BLaER1 (cell line): Measurements from ENCODE around the gene SELENOO.
A peak's percentile ranks its signal among the peaks of the same experiment; 100 is the strongest.

Experiments
- H3K27ac ChIP-seq: shearing (Covaris generic); formaldehyde crosslinking; 2 replicates; pipeline ENCODE4 v1.8.1; 2022
- H3K27me3 ChIP-seq: shearing (Covaris generic); formaldehyde crosslinking; 2 replicates; pipeline ENCODE4 v1.8.1; 2022
- H3K36me3 ChIP-seq: shearing (Covaris generic); formaldehyde crosslinking; 2 replicates; pipeline ENCODE4 v1.8.1; 2022
- H3K4me1 ChIP-seq: shearing (Covaris generic); formaldehyde crosslinking; 2 replicates; pipeline ENCODE4 v1.8.1; 2022
- H3K4me2 ChIP-seq: shearing (Covaris generic); formaldehyde crosslinking; 2 replicates; pipeline ENCODE4 v1.8.1; 2022
- H3K4me3 ChIP-seq: shearing (Covaris generic); formaldehyde crosslinking; 2 replicates; pipeline ENCODE4 v1.8.1; 2022
- H3K9ac ChIP-seq: shearing (Covaris generic); formaldehyde crosslinking; 2 replicates; pipeline ENCODE4 v1.8.1; 2022
- H3K9me3 ChIP-seq: shearing (Covaris generic); formaldehyde crosslinking; 2 replicates; pipeline ENCODE4 v1.8.1; 2022
- H4K20me1 ChIP-seq: shearing (Covaris generic); formaldehyde crosslinking; 2 replicates; pipeline ENCODE4 v1.8.1; 2022
- Cebpa-rat ChIP-seq: shearing (Covaris generic); IDR thresholded peaks from 2 replicates; pipeline ENCODE4 v1.8.1; 2022

Gene SELENOO

GRCh38 chr22:50221410-50222300 is 20.8 kb downstream of the SELENOO start:
- Histone ChIP-seq H3K4me1 (peaks cover 88% of the 10 kb centered on the region), H3K27me3 (no peaks in the 10 kb centered on the region), H3K9ac (peak overlapping the region; percentile 22; the same call in 1 of the 2 replicates), H3K4me2 (peak overlapping the region; percentile 77), H3K9me3 (no peaks in the 10 kb centered on the region), H3K4me3 (peak overlapping the region; percentile 17; the same call in 1 of the 2 replicates), H3K27ac (no peak overlapping the region), H3K36me3 (peaks cover 87% of the 10 kb centered on the region), H4K20me1 (peaks cover 90% of the 10 kb centered on the region)
- TF ChIP-seq Cebpa-rat, result no peak

- H3K9ac ChIP-seq, result peak overlapping the region; percentile 22; the same call in 1 of the 2 replicates
- TF ChIP-seq Cebpa-rat, result no peak
- peak overlapping the region; percentile 77 for H3K4me2 ChIP-seq
- no peaks in the 10 kb centered on the region for H3K27me3 ChIP-seq
- H3K4me1 ChIP-seq, result peaks cover 88% of the 10 kb centered on the region
- H3K27ac ChIP-seq, result no peak overlapping the region
- H4K20me1 ChIP-seq, result peaks cover 90% of the 10 kb centered on the region
- H3K36me3 ChIP-seq, result peaks cover 79% of the 10 kb centered on the region
- H3K9me3 ChIP-seq, result no peaks in the 10 kb centered on the region
- no peak overlapping the region for H3K4me3 ChIP-seq
These were observed 21.7 kb downstream of the SELENOO start for GRCh38 chr22:50222508-50222907.

- Histone ChIP-seq H3K9ac (no peak overlapping the region), H3K4me3 (no peak overlapping the region), H3K4me2 (no peak overlapping the region), H4K20me1 (peaks cover 90% of the 10 kb centered on the region), H3K27me3 (no peaks in the 10 kb centered on the region), H3K9me3 (no peaks in the 10 kb centered on the region), H3K4me1 (peaks cover 88% of the 10 kb centered on the region), H3K36me3 (peaks cover 68% of the 10 kb centered on the region), H3K27ac (no peak overlapping the region)
- no peak for TF ChIP-seq Cebpa-rat
These were observed 23.3 kb downstream of the SELENOO start for GRCh38 chr22:50224071-50224470.

GRCh38 chr22:50225200-50225969 is 24.6 kb downstream of the SELENOO start:
- Histone ChIP-seq H3K9me3 (no peaks in the 10 kb centered on the region), H3K4me2 (peak overlapping the region; percentile 87), H3K27me3 (no peaks in the 10 kb centered on the region), H3K27ac (no peak overlapping the region), H3K36me3 (peaks cover 66% of the 10 kb centered on the region), H4K20me1 (peaks cover 87% of the 10 kb centered on the region), H3K9ac (no peak overlapping the region), H3K4me3 (no peak overlapping the region), H3K4me1 (peaks cover 88% of the 10 kb centered on the region)
- no peak for TF ChIP-seq Cebpa-rat

GRCh38 chr22:50226063-50226874 is 25.5 kb downstream of the SELENOO start:
- H3K4me1 ChIP-seq, result peaks cover 88% of the 10 kb centered on the region

GRCh38 chr22:50226875-50227165 is 26.0 kb downstream of the SELENOO start:
- Histone ChIP-seq H3K4me2 (peak overlapping the region; percentile 87), H4K20me1 (peaks cover 74% of the 10 kb centered on the region), H3K4me3 (peak overlapping the region; percentile 51), H3K27me3 (no peaks in the 10 kb centered on the region), H3K9me3 (no peaks in the 10 kb centered on the region), H3K27ac (peak overlapping the region; percentile 70), H3K4me1 (peaks cover 88% of the 10 kb centered on the region), H3K36me3 (peaks cover 51% of the 10 kb centered on the region), H3K9ac (peak overlapping the region; percentile 20)
- no peak for TF ChIP-seq Cebpa-rat

More at GRCh38 chr22:50226063-50226874, 25.5 kb downstream of the SELENOO start:
- Histone ChIP-seq H4K20me1 (peaks cover 79% of the 10 kb centered on the region), H3K27ac (peak overlapping the region; percentile 70), H3K9me3 (no peaks in the 10 kb centered on the region), H3K36me3 (peaks cover 57% of the 10 kb centered on the region), H3K4me3 (peak overlapping the region; percentile 51), H3K4me2 (peak overlapping the region; percentile 87), H3K27me3 (no peaks in the 10 kb centered on the region), H3K9ac (peak overlapping the region; percentile 20)
- no peak for TF ChIP-seq Cebpa-rat

- H3K36me3 ChIP-seq, result peaks cover 46% of the 10 kb centered on the region
- peak overlapping the region; percentile 51 for H3K4me3 ChIP-seq
- H3K9me3 ChIP-seq, result no peaks in the 10 kb centered on the region
- H3K9ac ChIP-seq, result peak overlapping the region; percentile 20
- H3K4me1 ChIP-seq, result peaks cover 88% of the 10 kb centered on the region
- peak overlapping the region; percentile 87 for H3K4me2 ChIP-seq
- H4K20me1 ChIP-seq, result peaks cover 74% of the 10 kb centered on the region
- peak overlapping the region; percentile 70 for H3K27ac ChIP-seq
- H3K27me3 ChIP-seq, result no peaks in the 10 kb centered on the region
- TF ChIP-seq Cebpa-rat, result no peak
These were observed 26.9 kb downstream of the SELENOO start for GRCh38 chr22:50227579-50228215.

GRCh38 chr22:50228366-50228765 is 27.6 kb downstream of the SELENOO start:
- peaks cover 46% of the 10 kb centered on the region for H3K36me3 ChIP-seq
- no peaks in the 10 kb centered on the region for H3K27me3 ChIP-seq
- H3K4me2 ChIP-seq, result peak overlapping the region; percentile 87
- H3K4me3 ChIP-seq, result no peak overlapping the region
- peaks cover 74% of the 10 kb centered on the region for H4K20me1 ChIP-seq
- no peak for TF ChIP-seq Cebpa-rat
- peak overlapping the region; percentile 50 for H3K9ac ChIP-seq
- H3K4me1 ChIP-seq, result peaks cover 88% of the 10 kb centered on the region
- H3K27ac ChIP-seq, result peak overlapping the region; percentile 70
- H3K9me3 ChIP-seq, result no peaks in the 10 kb centered on the region

GRCh38 chr22:50229370-50229769 is 28.6 kb downstream of the SELENOO start:
- Histone ChIP-seq H4K20me1 (peaks cover 78% of the 10 kb centered on the region), H3K4me2 (peak overlapping the region; percentile 87), H3K4me3 (no peak overlapping the region), H3K9ac (no peak overlapping the region), H3K9me3 (no peaks in the 10 kb centered on the region), H3K4me1 (peaks cover 83% of the 10 kb centered on the region), H3K36me3 (peaks cover 48% of the 10 kb centered on the region), H3K27ac (peak overlapping the region; percentile 70), H3K27me3 (no peaks in the 10 kb centered on the region)
- no peak for TF ChIP-seq Cebpa-rat
